BLaER1 treated with 17β-estradiol and CSF1 and Interleukin-3, amounts not matched to agents 10 nM and 100 nM (cell line): ENCODE data around the gene ARHGAP15.

Source experiments
- H3K27ac ChIP-seq, 11 experiments: shearing (Covaris generic); formaldehyde crosslinking; 2 replicates each; pipeline ENCODE4 v1.8.1; 2022
- H3K27me3 ChIP-seq, 11 experiments: shearing (Covaris generic); formaldehyde crosslinking; 2 replicates each; pipeline ENCODE4 v1.8.1; 2022
- H3K36me3 ChIP-seq, 11 experiments: shearing (Covaris generic); formaldehyde crosslinking; 2 replicates each; pipeline ENCODE4 v1.8.1; 2022
- H3K4me1 ChIP-seq, 10 experiments: shearing (Covaris generic); formaldehyde crosslinking; 2 replicates each; pipeline ENCODE4 v1.8.1; 2022
- H3K4me2 ChIP-seq, 11 experiments: shearing (Covaris generic); formaldehyde crosslinking; 2 replicates each; pipeline ENCODE4 v1.8.1; 2022
- H3K4me3 ChIP-seq, 10 experiments: shearing (Covaris generic); formaldehyde crosslinking; 2 replicates each; pipeline ENCODE4 v1.8.1; 2022
- H3K9ac ChIP-seq, 11 experiments: shearing (Covaris generic); formaldehyde crosslinking; 2 replicates each; pipeline ENCODE4 v1.8.1; 2022
- H3K9me3 ChIP-seq, 11 experiments: shearing (Covaris generic); formaldehyde crosslinking; replicated peaks in 1 of 11; 2 replicates each; pipeline ENCODE4 v1.8.1; 2022
- H4K20me1 ChIP-seq, 11 experiments: shearing (Covaris generic); formaldehyde crosslinking; 2 replicates each; pipeline ENCODE4 v1.8.1; 2022
- Cebpa-rat ChIP-seq, 11 experiments: shearing (Covaris generic); IDR thresholded peaks; 2 replicates each; pipeline ENCODE4 v1.8.1; 2022

ARHGAP15 gene

DNA sequence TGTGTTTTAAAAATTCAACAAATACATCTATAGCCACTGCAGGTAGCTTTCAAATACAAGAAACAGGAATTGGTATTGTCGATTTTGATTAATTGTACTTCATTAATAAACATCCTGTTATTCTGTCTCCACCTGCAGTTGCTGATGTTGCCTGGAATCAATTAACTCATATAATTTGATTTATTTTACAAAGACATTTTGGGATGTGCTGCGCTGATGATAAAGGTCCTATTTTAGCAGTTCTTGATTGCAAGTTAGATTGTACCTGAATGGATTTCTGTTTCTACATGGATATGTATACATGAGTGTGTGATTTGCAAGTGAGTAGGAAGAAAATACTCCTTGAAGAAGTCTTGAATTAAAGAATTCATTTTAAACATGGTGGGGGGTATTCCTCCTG lies 605.3 kb downstream of the ARHGAP15 start:
- no peak overlapping the region for H3K9ac ChIP-seq
- H4K20me1 ChIP-seq: no peaks in the 10 kb centered on the region
- H3K27me3 ChIP-seq: no peaks in the 10 kb centered on the region
- no peak overlapping the region for H3K4me2 ChIP-seq
- no peaks in the 10 kb centered on the region for H3K9me3 ChIP-seq
- peaks cover 0 to 29% (median 0%) of the 10 kb centered on the region in 10 experiments; a peak in 6 of 20 replicates for H3K4me1 ChIP-seq
- H3K4me3 ChIP-seq: no peak overlapping the region
- TF ChIP-seq Cebpa-rat (IDR thresholded peaks at IDR 0.05): no peak
- no peak overlapping the region for H3K27ac ChIP-seq
- H3K36me3 ChIP-seq: peaks cover 0 to 37% (median 0%) of the 10 kb centered on the region in 11 experiments; a peak in 4 of 22 replicates

DNA sequence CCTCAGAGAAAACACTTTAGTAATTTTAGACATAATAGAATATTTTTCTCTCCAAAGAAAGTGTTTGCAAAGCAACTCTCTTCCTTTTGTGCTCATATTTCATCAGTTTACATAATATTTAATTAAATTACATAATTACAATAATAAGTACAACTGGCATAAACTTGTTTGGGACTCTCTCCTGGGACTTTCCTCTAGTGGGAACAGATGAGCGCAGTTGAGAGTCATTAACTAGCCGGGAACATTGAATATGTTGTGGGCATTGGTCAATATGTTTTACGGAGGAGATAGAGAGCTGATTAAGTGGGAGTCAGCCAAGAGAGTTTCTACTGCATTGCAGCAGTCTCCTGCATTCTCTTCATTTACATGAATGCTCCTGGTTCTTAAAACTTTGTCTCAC lies 607.7 kb downstream of the ARHGAP15 start:
- no peaks in the 10 kb centered on the region for H4K20me1 ChIP-seq
- H3K4me2 ChIP-seq: no peak overlapping the region
- peaks cover 0 to 7% (median 0%) of the 10 kb centered on the region in 10 experiments; a peak in 1 of 20 replicates for H3K4me1 ChIP-seq
- H3K9ac ChIP-seq: no peak overlapping the region
- H3K9me3 ChIP-seq: no peaks in the 10 kb centered on the region
- TF ChIP-seq Cebpa-rat (IDR thresholded peaks at IDR 0.05): no peak
- no peaks in the 10 kb centered on the region for H3K27me3 ChIP-seq
- H3K4me3 ChIP-seq: no peak overlapping the region
- peaks cover 0 to 48% (median 0%) of the 10 kb centered on the region in 11 experiments; a peak in 4 of 22 replicates for H3K36me3 ChIP-seq
- no peak overlapping the region for H3K27ac ChIP-seq

DNA sequence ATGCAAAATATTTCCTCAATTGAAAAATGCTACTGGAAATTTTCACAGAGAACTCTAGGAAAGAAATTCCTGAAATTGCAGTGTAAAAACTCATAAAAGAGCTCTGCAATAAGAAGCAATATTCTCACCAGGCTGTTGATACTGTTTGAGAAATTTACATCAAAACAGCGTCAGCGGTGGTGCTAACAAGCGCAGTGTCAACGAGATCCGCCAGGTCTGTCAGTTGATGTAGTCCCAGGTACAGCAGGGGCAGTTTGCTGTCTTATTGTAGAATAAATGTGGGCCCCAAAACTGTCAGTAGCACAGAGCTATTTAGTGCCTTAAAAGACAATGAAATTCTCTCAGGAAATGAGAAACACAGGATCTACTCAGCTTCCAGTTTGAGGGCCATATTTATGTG lies 611.2 kb downstream of the ARHGAP15 start:
- no peak overlapping the region for H3K9ac ChIP-seq
- TF ChIP-seq Cebpa-rat (IDR thresholded peaks at IDR 0.05): no peak
- no peak overlapping the region for H3K4me3 ChIP-seq
- no peaks in the 10 kb centered on the region for H3K4me1 ChIP-seq
- no peak overlapping the region for H3K4me2 ChIP-seq
- H3K27me3 ChIP-seq: no peaks in the 10 kb centered on the region
- H3K9me3 ChIP-seq: no peaks in the 10 kb centered on the region
- H3K27ac ChIP-seq: no peak overlapping the region
- no peaks in the 10 kb centered on the region for H4K20me1 ChIP-seq
- H3K36me3 ChIP-seq: peaks cover 0 to 48% (median 0%) of the 10 kb centered on the region in 11 experiments; a peak in 5 of 22 replicates

DNA sequence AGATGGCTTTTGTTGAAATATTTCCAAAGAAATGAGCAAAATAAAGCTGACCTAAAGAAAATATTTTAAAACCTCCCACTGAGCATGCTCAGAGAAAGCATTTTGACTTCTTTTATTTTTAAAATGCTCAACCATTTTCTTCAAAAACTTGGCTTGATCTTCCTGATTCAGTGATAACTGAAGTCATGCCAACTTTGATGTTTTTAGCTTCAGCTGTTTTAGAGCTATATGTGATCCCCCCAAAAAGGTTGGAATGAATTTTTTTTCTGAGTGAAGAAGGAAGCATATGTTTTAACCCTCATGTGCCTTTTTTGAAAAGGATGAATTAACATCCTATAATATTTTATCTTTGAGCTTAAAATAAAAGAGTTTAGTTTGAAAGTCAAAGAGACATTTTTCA lies 612.0 kb downstream of the ARHGAP15 start:
- Histone ChIP-seq H3K9ac (no peak overlapping the region), H3K36me3 (peaks cover 0 to 40% (median 0%) of the 10 kb centered on the region in 11 experiments; a peak in 5 of 22 replicates), H3K4me2 (no peak overlapping the region), H3K9me3 (no peaks in the 10 kb centered on the region), H3K27ac (no peak overlapping the region), H3K4me1 (no peaks in the 10 kb centered on the region), H3K27me3 (no peaks in the 10 kb centered on the region), H3K4me3 (no peak overlapping the region), H4K20me1 (no peaks in the 10 kb centered on the region)
- no peak for TF ChIP-seq Cebpa-rat (IDR thresholded peaks at IDR 0.05)

DNA sequence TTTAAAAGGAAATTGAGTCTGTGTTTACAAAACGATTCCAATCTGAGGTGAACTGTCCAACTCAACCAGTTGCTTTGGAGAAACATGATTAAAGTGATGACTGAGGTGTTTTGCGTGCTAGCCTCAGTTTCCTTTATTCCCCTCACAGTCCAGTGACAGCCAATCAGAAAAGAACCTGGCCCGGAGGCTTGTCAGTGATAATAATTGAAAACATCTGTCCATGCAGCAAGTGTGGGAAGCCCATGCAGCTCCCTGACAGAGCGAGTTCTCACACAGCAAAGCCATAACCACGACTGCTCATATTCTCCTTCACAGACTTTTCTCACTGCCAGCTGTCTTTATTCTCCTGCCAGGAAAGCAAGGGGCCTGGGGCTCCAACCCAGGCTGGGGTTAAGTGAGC lies 613.4 kb downstream of the ARHGAP15 start:
- no peak overlapping the region for H3K9ac ChIP-seq
- TF ChIP-seq Cebpa-rat (IDR thresholded peaks at IDR 0.05): no peak
- no peaks in the 10 kb centered on the region for H3K9me3 ChIP-seq
- H3K4me1 ChIP-seq: no peaks in the 10 kb centered on the region
- H4K20me1 ChIP-seq: no peaks in the 10 kb centered on the region
- H3K27me3 ChIP-seq: no peaks in the 10 kb centered on the region
- H3K27ac ChIP-seq: no peak overlapping the region
- H3K4me3 ChIP-seq: no peak overlapping the region
- peaks cover 0 to 39% (median 0%) of the 10 kb centered on the region in 11 experiments; a peak in 5 of 22 replicates for H3K36me3 ChIP-seq
- H3K4me2 ChIP-seq: no peak overlapping the region

DNA sequence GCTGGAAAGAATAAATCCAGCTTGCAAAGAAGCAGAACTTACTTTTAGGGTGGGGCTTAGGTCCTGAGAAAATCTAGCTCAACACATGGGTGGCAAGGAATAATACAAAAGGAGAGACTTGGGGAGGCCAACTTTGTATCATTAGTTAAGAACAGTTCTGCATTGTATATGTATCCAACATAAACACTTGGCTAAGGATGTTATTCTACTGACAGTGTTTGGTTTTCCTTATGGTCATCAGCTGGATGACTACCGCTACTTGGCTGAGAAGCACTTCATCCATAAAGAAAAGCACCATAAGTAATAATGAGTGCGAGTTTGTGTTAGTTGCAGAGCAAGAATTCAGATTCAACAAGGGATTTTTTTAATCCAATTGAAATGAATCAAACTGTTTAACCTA lies 614.9 kb downstream of the ARHGAP15 start:
- Histone ChIP-seq H3K4me3 (no peak overlapping the region), H3K4me1 (peaks cover 0 to 11% (median 3%) of the 10 kb centered on the region in 10 experiments; a peak in 4 of 20 replicates), H3K4me2 (no peak overlapping the region), H3K36me3 (peaks cover 0 to 28% (median 0%) of the 10 kb centered on the region in 11 experiments; a peak in 4 of 22 replicates), H4K20me1 (no peaks in the 10 kb centered on the region), H3K27me3 (no peaks in the 10 kb centered on the region), H3K9me3 (no peaks in the 10 kb centered on the region), H3K27ac (no peak overlapping the region), H3K9ac (no peak overlapping the region)
- no peak for TF ChIP-seq Cebpa-rat (IDR thresholded peaks at IDR 0.05)

DNA sequence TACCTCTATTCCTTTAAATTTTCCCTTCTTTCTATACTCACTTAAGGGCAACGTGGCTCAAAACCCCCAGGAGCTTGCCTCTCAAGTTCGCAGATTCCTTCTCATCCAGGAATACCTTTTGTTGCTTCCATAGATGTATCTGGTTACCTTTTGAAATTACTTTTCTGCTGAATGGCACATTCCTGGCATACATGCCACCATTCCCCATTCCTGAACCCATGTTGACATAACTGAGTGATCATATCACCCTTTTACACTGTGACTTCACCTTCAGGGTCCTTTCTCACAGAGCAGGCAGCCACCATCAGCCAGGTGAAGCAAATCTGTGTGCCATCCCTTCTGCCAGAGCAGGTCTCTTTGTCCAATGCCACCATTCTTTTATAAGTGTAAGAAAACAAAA lies 615.8 kb downstream of the ARHGAP15 start:
- no peaks in the 10 kb centered on the region for H3K27me3 ChIP-seq
- H4K20me1 ChIP-seq: no peaks in the 10 kb centered on the region

DNA sequence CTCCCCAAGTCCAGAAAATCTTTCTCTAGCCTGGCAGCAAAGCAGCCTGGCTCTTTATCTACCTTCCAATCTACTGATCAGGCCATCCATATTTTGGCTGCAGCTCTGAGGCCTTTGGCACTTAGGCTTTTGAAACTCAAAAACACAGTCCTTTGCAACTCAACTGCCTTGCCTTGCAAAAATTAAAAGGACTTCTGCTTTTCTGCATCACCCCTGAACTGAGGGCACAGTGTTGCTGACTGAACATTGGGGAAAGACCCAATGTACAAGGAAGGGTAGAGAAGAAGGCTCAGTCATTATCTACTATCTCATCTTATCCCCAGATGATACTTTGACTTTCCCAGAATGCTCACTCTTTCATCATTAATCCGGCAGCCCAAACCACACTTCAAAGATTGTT lies 625.5 kb downstream of the ARHGAP15 start:
- H3K4me2 ChIP-seq: peak overlapping the region in 1 of 11 experiments; percentile 41; a peak in 2 of 22 replicates
- peaks cover 0 to 11% (median 0%) of the 10 kb centered on the region in 10 experiments; a peak in 3 of 20 replicates for H3K4me1 ChIP-seq
- H3K9ac ChIP-seq: no peak overlapping the region
- no peaks in the 10 kb centered on the region; a peak in 1 of 22 replicates for H4K20me1 ChIP-seq
- H3K4me3 ChIP-seq: no peak overlapping the region
- H3K36me3 ChIP-seq: peaks cover 0 to 27% (median 0%) of the 10 kb centered on the region in 11 experiments; a peak in 9 of 22 replicates
- H3K27ac ChIP-seq: no peak overlapping the region
- H3K9me3 ChIP-seq: peaks cover 0 to 10% (median 0%) of the 10 kb centered on the region in 11 experiments; a peak in 1 of 22 replicates
- no peak for TF ChIP-seq Cebpa-rat (IDR thresholded peaks at IDR 0.05)
- no peaks in the 10 kb centered on the region for H3K27me3 ChIP-seq

More for the DNA sequence above, 615.8 kb downstream of the ARHGAP15 start:
- no peaks in the 10 kb centered on the region for H3K9me3 ChIP-seq
- H3K9ac ChIP-seq: no peak overlapping the region
- H3K4me1 ChIP-seq: peaks cover 0 to 12% (median 3%) of the 10 kb centered on the region in 10 experiments; a peak in 4 of 20 replicates
- no peak overlapping the region for H3K4me2 ChIP-seq
- H3K36me3 ChIP-seq: peaks cover 0 to 22% (median 0%) of the 10 kb centered on the region in 11 experiments; a peak in 4 of 22 replicates
- TF ChIP-seq Cebpa-rat (IDR thresholded peaks at IDR 0.05): no peak
- H3K27ac ChIP-seq: no peak overlapping the region
- H3K4me3 ChIP-seq: no peak overlapping the region

DNA sequence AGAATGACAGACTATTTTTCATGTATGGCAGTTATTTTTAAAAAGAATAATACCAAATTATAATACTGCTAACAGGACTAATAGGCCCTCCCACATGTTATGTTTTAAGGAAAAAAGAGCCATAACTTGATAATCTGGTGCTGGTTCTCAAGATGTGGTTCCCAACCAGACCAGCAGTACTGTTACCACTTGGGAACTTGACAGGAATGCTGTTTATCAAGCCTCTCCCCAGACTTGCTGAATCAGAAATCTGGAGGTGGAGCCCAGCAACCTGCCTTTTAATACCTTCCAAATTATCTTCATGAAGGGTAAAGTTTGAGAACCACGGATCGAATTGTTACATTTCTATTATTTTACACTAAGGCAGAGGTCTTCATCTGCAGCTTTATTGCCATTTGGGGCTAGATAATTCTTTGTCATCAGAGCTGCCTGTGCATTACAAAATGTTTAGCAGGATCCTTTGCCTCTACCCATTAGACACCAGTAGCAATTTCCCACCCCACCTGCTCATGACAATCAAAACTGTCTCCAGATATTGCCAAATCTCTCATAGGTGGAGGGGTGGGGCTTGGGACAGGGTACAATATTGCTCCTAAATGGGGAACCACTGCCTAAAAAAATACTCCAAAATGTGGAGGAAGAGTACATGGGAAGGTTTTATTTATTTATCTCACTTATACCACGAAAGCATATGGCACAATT lies 629.6 kb downstream of the ARHGAP15 start:
- Histone ChIP-seq H4K20me1 (no peaks in the 10 kb centered on the region; a peak in 1 of 22 replicates), H3K27me3 (no peaks in the 10 kb centered on the region), H3K4me2 (no peak overlapping the region), H3K27ac (no peak overlapping the region), H3K9ac (no peak overlapping the region), H3K4me1 (peaks cover 0 to 11% (median 0%) of the 10 kb centered on the region in 10 experiments; a peak in 3 of 20 replicates), H3K36me3 (peaks cover 0 to 5% (median 0%) of the 10 kb centered on the region in 11 experiments; a peak in 1 of 22 replicates), H3K9me3 (no peaks in the 10 kb centered on the region), H3K4me3 (no peak overlapping the region)
- TF ChIP-seq Cebpa-rat (IDR thresholded peaks at IDR 0.05): no peak
